HG03025 (cell line): Measurements from ENCODE around the gene GCNT2.
"Not testable (repeated sequence)": the region's sequence is repeated elsewhere in the genome, so short reads cannot be mapped to it uniquely, and the experiment has no call there.

ENCODE experiments used
- ATAC-seq: cut with Tn5 transposase; IDR thresholded peaks from one replicate; pipeline ENCODE4 v1.9.1; 2021; ENCODE audit warnings: mild to moderate bottlenecking, moderate library complexity; ENCODE audit not compliant: unreplicated experiment, low FRiP score

The GCNT2 gene

GRCh38 chr6:10521104-10521808 lies at the start of gene GCNT2:
GCNT2 (plus strand) TSS chr6:10521351; CDS start chr6:10528912, 7,561 bp downstream.
- ATAC-seq: no peak

GRCh38 chr6:10472634-10473033 lies 48.5 kb upstream of the GCNT2 start:
- no peak for ATAC-seq

- ATAC-seq: no peak
Measured at GRCh38 chr6:10478187-10479040, 42.7 kb upstream of the GCNT2 start.

GRCh38 chr6:10479939-10480700 lies 41.0 kb upstream of the GCNT2 start:
- no peak for ATAC-seq

- ATAC-seq: no peak
Measured at GRCh38 chr6:10481101-10481500, 40.0 kb upstream of the GCNT2 start.

GRCh38 chr6:10482636-10483257 lies 38.4 kb upstream of the GCNT2 start:
- no peak for ATAC-seq

- no peak for ATAC-seq
Measured at GRCh38 chr6:10484912-10485311, 36.2 kb upstream of the GCNT2 start.

- ATAC-seq: no peak
Measured at GRCh38 chr6:10485406-10485805, 35.7 kb upstream of the GCNT2 start.

GRCh38 chr6:10486215-10486614 lies 34.9 kb upstream of the GCNT2 start:
- ATAC-seq: no peak

GRCh38 chr6:10486944-10487588 lies 34.1 kb upstream of the GCNT2 start:
- ATAC-seq: not testable (repeated sequence)

GRCh38 chr6:10487668-10488327 lies 33.4 kb upstream of the GCNT2 start:
- no peak for ATAC-seq

- ATAC-seq: no peak
Measured at GRCh38 chr6:10491463-10491862, 29.7 kb upstream of the GCNT2 start.

- ATAC-seq: not testable (repeated sequence)
Measured at GRCh38 chr6:10491905-10492304, 29.2 kb upstream of the GCNT2 start.

GRCh38 chr6:10495029-10495428 lies 26.1 kb upstream of the GCNT2 start:
- ATAC-seq: no peak

GRCh38 chr6:10505529-10505928 lies 15.6 kb upstream of the GCNT2 start:
- no peak for ATAC-seq

- ATAC-seq: no peak
Measured at GRCh38 chr6:10507298-10507697, 13.9 kb upstream of the GCNT2 start.

- ATAC-seq: no peak
Measured at GRCh38 chr6:10507715-10508114, 13.4 kb upstream of the GCNT2 start.

GRCh38 chr6:10510592-10511367 lies 10.4 kb upstream of the GCNT2 start:
- peak; percentile 84 for ATAC-seq

- ATAC-seq: no peak
Measured at GRCh38 chr6:10511477-10511876, 9.7 kb upstream of the GCNT2 start.
